CD14-positive monocyte (primary cell): ENCODE data around the gene TRPC6. TPM values are rescaled to one million over a fixed set of nuclear protein-coding genes. Genes with fewer than 3 reads are reported as not detected.

Experiments
- DNase-seq, 3 donors: peaks; one replicate each; pipeline ENCODE4 v3.0.0-alpha.2; 2011 to 2022
- H2AFZ ChIP-seq: 2 replicates; pipeline ENCODE4 v1.6.0; 2012; ENCODE audit warnings: mild to moderate bottlenecking, low read depth, low read length, inconsistent platforms; ENCODE audit not compliant: insufficient read depth, poor library complexity, severe bottlenecking
- H3K27ac ChIP-seq, 2 donors: 1 replicate in 1 of 2; 2 replicates in 1 of 2; pipeline ENCODE4 v1.5.1; 2012 to 2013; ENCODE audit warnings: low read length in 2 of 2, control low read depth in 1 of 2, inconsistent platforms in 1 of 2, low read depth in 1 of 2, mild to moderate bottlenecking in 1 of 2
- H3K27me3 ChIP-seq, 2 donors: one replicate each; pipeline versions ENCODE4 v1.6.0 to v1.6.1; 2011 to 2013; ENCODE audit warnings: low read length in 2 of 2; ENCODE audit not compliant: control insufficient read depth in 2 of 2, insufficient read depth in 2 of 2
- H3K36me3 ChIP-seq, 2 donors: replicated peaks in 1 of 2; 1 replicate in 1 of 2; 2 replicates in 1 of 2; pipeline versions ENCODE4 v1.5.1 to v1.6.1; 2012 to 2013; ENCODE audit warnings: low read length in 2 of 2, control low read depth in 1 of 2, inconsistent platforms in 1 of 2, mild to moderate bottlenecking in 1 of 2; ENCODE audit not compliant: insufficient read depth in 2 of 2, control insufficient read depth in 1 of 2
- H3K4me1 ChIP-seq, 2 donors: 1 replicate in 1 of 2; 2 replicates in 1 of 2; pipeline versions ENCODE4 v1.5.1 to v1.6.1; 2012 to 2013; ENCODE audit warnings: low read length in 2 of 2, control low read depth in 1 of 2, inconsistent platforms in 1 of 2, mild to moderate bottlenecking in 1 of 2, moderate library complexity in 1 of 2; ENCODE audit not compliant: insufficient read depth in 2 of 2, control insufficient read depth in 1 of 2
- H3K4me2 ChIP-seq: replicated peaks from 2 replicates; pipeline ENCODE3; 2012; ENCODE audit warnings: low read length, moderate library complexity, mild to moderate bottlenecking; ENCODE audit not compliant: poor library complexity, severe bottlenecking; ENCODE audit errors: extremely low read depth
- H3K4me3 ChIP-seq, 3 experiments: fragments of 200-600 bp in 1 of 3; sonication (generic) in 1 of 3; replicated peaks in 1 of 3; 1 replicate in 2 of 3; 2 replicates in 1 of 3; pipeline ENCODE4 v1.5.1; 2011 to 2013; ENCODE audit warnings: low read length in 3 of 3, mild to moderate bottlenecking in 3 of 3, control low read depth in 2 of 3, low read depth in 2 of 3, inconsistent platforms in 1 of 3, moderate library complexity in 1 of 3
- H3K79me2 ChIP-seq: 2 replicates; pipeline ENCODE4 v1.6.0; 2012; ENCODE audit warnings: mild to moderate bottlenecking, control low read depth, inconsistent platforms, low read length, moderate library complexity; ENCODE audit not compliant: insufficient read depth
- H3K9ac ChIP-seq: 2 replicates; pipeline ENCODE4 v1.6.0; 2017; ENCODE audit warnings: low read length, mild to moderate bottlenecking; ENCODE audit not compliant: insufficient read depth, poor library complexity, severe bottlenecking
- H3K9me3 ChIP-seq, 2 donors: replicated peaks in 1 of 2; 1 replicate in 1 of 2; 2 replicates in 1 of 2; pipeline versions ENCODE4 v1.5.1 to v1.6.1; 2012 to 2013; ENCODE audit warnings: low read length in 2 of 2, control low read depth in 1 of 2; ENCODE audit not compliant: control insufficient read depth in 1 of 2, insufficient read depth in 1 of 2
- H4K20me1 ChIP-seq: 2 replicates; pipeline ENCODE4 v1.6.0; 2012; ENCODE audit warnings: mild to moderate bottlenecking, low read length, control low read depth, moderate library complexity; ENCODE audit not compliant: insufficient read depth
- H3K27ac Mint-ChIP-seq, 7 donors: one replicate each; pipeline ENCODE4 v1.8.0; 2020; ENCODE audit warnings: mild to moderate bottlenecking in 7 of 7, mixed read lengths in 7 of 7, moderate library complexity in 6 of 7, inconsistent platforms in 2 of 7
- H3K27me3 Mint-ChIP-seq, 3 donors: one replicate each; pipeline ENCODE4 v1.8.0; 2021 to 2022; ENCODE audit warnings: low read depth in 3 of 3, mild to moderate bottlenecking in 3 of 3, mixed read lengths in 3 of 3, moderate library complexity in 3 of 3, inconsistent platforms in 1 of 3
- H3K36me3 Mint-ChIP-seq, 2 donors: one replicate each; pipeline ENCODE4 v1.8.0; 2020; ENCODE audit warnings: mixed read lengths in 2 of 2, inconsistent platforms in 1 of 2, mild to moderate bottlenecking in 1 of 2
- H3K4me1 Mint-ChIP-seq: one replicate; pipeline ENCODE4 v1.8.0; 2020; ENCODE audit warnings: mild to moderate bottlenecking, mixed read lengths
- H3K4me3 Mint-ChIP-seq, 2 donors: one replicate each; pipeline ENCODE4 v1.8.0; 2020; ENCODE audit warnings: mild to moderate bottlenecking in 2 of 2, mixed read lengths in 2 of 2, moderate library complexity in 1 of 2
- H3K9me3 Mint-ChIP-seq, 7 donors: one replicate each; pipeline ENCODE4 v1.8.0; 2020 to 2022; ENCODE audit warnings: mixed read lengths in 7 of 7, mild to moderate bottlenecking in 6 of 7, moderate library complexity in 6 of 7, inconsistent platforms in 2 of 7
- WGBS: methylation state at CpG from one replicate; pipeline ENCODE4 v1.1.5; 2013; ENCODE audit warnings: missing lambda C conversion rate; ENCODE audit not compliant: insufficient coverage; 5-methylcytosine and 5-hydroxymethylcytosine counted together
- intact Hi-C, 2 donors: fragments of 100-400 bp; cut with micrococcal nuclease; formaldehyde crosslinking; loops; one replicate each; pipeline versions ENCODE4 v1.15.0 to v1.15.1; 2023
- polyA plus RNA-seq, 3 donors: library from polyadenylated mRNA; depleted of rRNA in 1 of 3; unstranded in 2 of 3; stranded (reverse) in 1 of 3; fragments of 300-500 nt in 2 of 3; fragments of >200 nt in 1 of 3; fragmentation: Illumina TruSeq in 2 of 3; gene quantifications; 1 replicate in 2 of 3; 2 replicates in 1 of 3; pipeline ENCODE4 v1.2.3, GENCODE V29; 2012 to 2021
- TF ChIP-seq, protein P1 (sequence below): fragments of 200-600 bp; IDR thresholded peaks from one replicate; pipeline ENCODE4 v1.8.0; 2022; ENCODE audit warnings: antibody characterized with exemption, mild to moderate bottlenecking

The TRPC6 gene
- polyA plus RNA-seq, 3 donors = 0.01 TPM; not detected in 2

DNA sequence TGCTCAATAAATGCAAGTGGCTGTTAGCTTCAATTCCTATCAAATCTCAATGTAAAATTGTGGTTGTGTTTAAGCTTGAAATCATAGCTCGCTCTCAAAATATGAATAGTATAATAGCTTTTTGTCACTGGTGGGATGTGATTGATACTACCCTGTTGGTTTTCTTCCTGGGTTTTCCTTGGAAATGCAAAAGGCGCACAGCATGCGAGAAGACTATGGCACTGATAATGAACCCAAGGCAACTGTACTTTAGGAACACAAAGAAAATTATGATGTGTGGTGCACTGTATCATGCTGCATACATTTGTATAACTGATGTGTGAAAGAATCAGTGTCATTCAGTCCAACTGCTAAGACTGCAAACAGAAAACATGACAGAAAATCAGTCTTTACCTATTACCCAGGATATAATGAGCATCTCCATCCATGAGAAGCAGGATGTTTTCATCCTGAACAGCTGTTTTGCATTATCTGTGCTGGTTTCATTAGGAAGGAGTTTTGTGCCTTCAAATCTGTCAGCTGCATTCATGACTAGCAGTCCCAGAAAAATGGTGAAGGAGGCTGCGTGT, 101.2 kb downstream of the TRPC6 start:
- peaks cover 0 to 4% (median 0%) of the 10 kb centered on the region in 3 donors for H3K27me3 Mint-ChIP-seq
- Histone ChIP-seq H3K36me3 (no peaks in the 10 kb centered on the region), H3K9ac (no peak overlapping the region), H3K27ac (no peak overlapping the region), H3K9me3 (no peaks in the 10 kb centered on the region), H3K79me2 (no peaks in the 10 kb centered on the region), H3K4me3 (no peak overlapping the region), H3K4me1 (no peaks in the 10 kb centered on the region), H3K27me3 (no peaks in the 10 kb centered on the region), H3K4me2 (no peak overlapping the region), H4K20me1 (no peaks in the 10 kb centered on the region), H2AFZ (no peak overlapping the region)
- no peak for DNase-seq
- no peaks in the 10 kb centered on the region for H3K4me1 Mint-ChIP-seq
- no peak overlapping the region for H3K27ac Mint-ChIP-seq
- TF ChIP-seq, protein P1, sequence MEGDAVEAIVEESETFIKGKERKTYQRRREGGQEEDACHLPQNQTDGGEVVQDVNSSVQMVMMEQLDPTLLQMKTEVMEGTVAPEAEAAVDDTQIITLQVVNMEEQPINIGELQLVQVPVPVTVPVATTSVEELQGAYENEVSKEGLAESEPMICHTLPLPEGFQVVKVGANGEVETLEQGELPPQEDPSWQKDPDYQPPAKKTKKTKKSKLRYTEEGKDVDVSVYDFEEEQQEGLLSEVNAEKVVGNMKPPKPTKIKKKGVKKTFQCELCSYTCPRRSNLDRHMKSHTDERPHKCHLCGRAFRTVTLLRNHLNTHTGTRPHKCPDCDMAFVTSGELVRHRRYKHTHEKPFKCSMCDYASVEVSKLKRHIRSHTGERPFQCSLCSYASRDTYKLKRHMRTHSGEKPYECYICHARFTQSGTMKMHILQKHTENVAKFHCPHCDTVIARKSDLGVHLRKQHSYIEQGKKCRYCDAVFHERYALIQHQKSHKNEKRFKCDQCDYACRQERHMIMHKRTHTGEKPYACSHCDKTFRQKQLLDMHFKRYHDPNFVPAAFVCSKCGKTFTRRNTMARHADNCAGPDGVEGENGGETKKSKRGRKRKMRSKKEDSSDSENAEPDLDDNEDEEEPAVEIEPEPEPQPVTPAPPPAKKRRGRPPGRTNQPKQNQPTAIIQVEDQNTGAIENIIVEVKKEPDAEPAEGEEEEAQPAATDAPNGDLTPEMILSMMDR = no peak
- intact Hi-C loops = no loop called here
- WGBS = no CpG with 5 or more reads among the region's 4 CpGs
- no peaks in the 10 kb centered on the region for H3K36me3 Mint-ChIP-seq
- peaks cover 0 to 2% (median 0%) of the 10 kb centered on the region in 7 donors for H3K9me3 Mint-ChIP-seq
- no peak overlapping the region for H3K4me3 Mint-ChIP-seq

DNA sequence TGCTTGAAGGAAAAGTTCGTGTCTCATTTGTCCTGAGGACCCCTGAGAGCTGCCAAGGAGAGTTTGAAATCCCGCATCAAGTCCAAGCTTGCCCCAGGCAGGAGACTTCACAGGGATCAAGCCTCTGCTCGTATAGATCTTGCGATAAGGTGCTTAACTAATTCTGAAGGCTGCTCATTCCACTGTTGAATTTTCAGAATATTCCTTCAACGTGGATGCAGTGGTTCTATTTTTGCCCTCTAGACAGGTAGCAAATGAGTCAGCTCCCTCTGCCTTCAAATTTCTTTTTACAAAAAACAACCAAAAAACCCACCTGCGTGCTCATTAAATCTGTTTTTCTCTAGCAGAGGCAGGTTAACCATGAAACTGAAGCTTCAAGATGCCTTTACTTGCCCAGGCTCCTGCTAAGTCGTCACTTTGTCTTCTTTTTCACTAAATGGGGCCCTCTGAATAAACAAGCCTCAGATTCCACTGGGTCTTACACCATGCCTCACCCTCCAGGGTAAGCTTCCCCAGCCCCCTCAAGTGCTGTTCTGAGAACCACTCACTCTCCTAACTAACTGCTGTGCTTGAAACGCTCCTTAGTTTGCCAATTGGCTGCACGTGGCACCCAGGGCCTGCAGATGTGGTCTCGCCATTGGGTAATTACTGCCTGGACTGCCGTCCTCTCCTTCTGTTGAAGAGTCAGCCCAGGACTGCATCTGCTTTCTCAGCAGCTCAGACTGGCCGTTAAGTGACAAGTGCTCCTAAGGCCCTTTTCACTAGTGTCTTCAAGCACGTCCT, 105.0 kb downstream of the TRPC6 start:
- Histone ChIP-seq H3K4me1 (no peaks in the 10 kb centered on the region), H2AFZ (no peak overlapping the region), H4K20me1 (no peaks in the 10 kb centered on the region), H3K27ac (no peak overlapping the region), H3K9me3 (no peaks in the 10 kb centered on the region), H3K4me3 (no peak overlapping the region), H3K4me2 (no peak overlapping the region), H3K9ac (no peak overlapping the region), H3K36me3 (no peaks in the 10 kb centered on the region), H3K79me2 (no peaks in the 10 kb centered on the region), H3K27me3 (no peaks in the 10 kb centered on the region)
- Mint-ChIP-seq H3K36me3 (no peaks in the 10 kb centered on the region), H3K27ac (peak overlapping the region in 1 of 7 donors; percentile 16), H3K27me3 (peaks cover 0 to 1% (median 0%) of the 10 kb centered on the region in 3 donors), H3K4me3 (no peak overlapping the region), H3K9me3 (peaks cover 0 to 2% (median 0%) of the 10 kb centered on the region in 7 donors), H3K4me1 (no peaks in the 10 kb centered on the region)
- WGBS = 86% methylated on average over 12 of the region's 13 CpGs
- intact Hi-C loops = no loop called here
- TF ChIP-seq, protein P1 = no peak
- no peak for DNase-seq
